Mucosa of stomach (tissue), 1 donor: Measurements from ENCODE around the gene CYP2D6.
A peak's percentile ranks its signal among the peaks of the same experiment; 100 is the strongest.

ENCODE experiments used
- H3K27me3 ChIP-seq: one replicate; pipeline ENCODE4 v1.7.0; 2013; ENCODE audit warnings: mild to moderate bottlenecking, low read length; ENCODE audit not compliant: control insufficient read depth, insufficient read depth
- H3K36me3 ChIP-seq: one replicate; pipeline ENCODE4 v1.7.0; 2013; ENCODE audit warnings: low read length; ENCODE audit not compliant: control insufficient read depth, insufficient read depth
- H3K4me1 ChIP-seq: one replicate; pipeline ENCODE4 v1.7.0; 2013; ENCODE audit warnings: mild to moderate bottlenecking, low read length; ENCODE audit not compliant: control insufficient read depth, insufficient read depth
- H3K4me3 ChIP-seq: one replicate; pipeline ENCODE4 v1.7.0; 2013; ENCODE audit warnings: low read length
- H3K9ac ChIP-seq: one replicate; pipeline ENCODE4 v1.7.0; 2013; ENCODE audit warnings: mild to moderate bottlenecking, low read length, moderate library complexity
- H3K9me3 ChIP-seq: one replicate; pipeline ENCODE4 v1.7.0; 2013; ENCODE audit warnings: mild to moderate bottlenecking, low read length, moderate library complexity; ENCODE audit not compliant: control insufficient read depth
- donor health status: Pancreatic carcinoma.

Gene CYP2D6

GRCh38 chr22:42086051-42086450 is 44.6 kb downstream of the CYP2D6 start:
- peaks cover 10% of the 10 kb centered on the region for H3K4me1 ChIP-seq
- H3K9me3 ChIP-seq: no peaks in the 10 kb centered on the region
- peaks cover 8% of the 10 kb centered on the region for H3K36me3 ChIP-seq
- H3K27me3 ChIP-seq: no peaks in the 10 kb centered on the region
- H3K9ac ChIP-seq: no peak overlapping the region
- H3K4me3 ChIP-seq: no peak overlapping the region

GRCh38 chr22:42084874-42085273 is 45.7 kb downstream of the CYP2D6 start:
- Histone ChIP-seq H3K4me3 (no peak overlapping the region), H3K36me3 (peaks cover 8% of the 10 kb centered on the region), H3K9me3 (no peaks in the 10 kb centered on the region), H3K27me3 (no peaks in the 10 kb centered on the region), H3K9ac (no peak overlapping the region), H3K4me1 (peaks cover 9% of the 10 kb centered on the region)

GRCh38 chr22:42083119-42083518 is 47.5 kb downstream of the CYP2D6 start:
- Histone ChIP-seq H3K36me3 (peaks cover 8% of the 10 kb centered on the region), H3K9me3 (no peaks in the 10 kb centered on the region), H3K27me3 (no peaks in the 10 kb centered on the region), H3K4me3 (no peak overlapping the region), H3K9ac (no peak overlapping the region), H3K4me1 (peaks cover 17% of the 10 kb centered on the region)

GRCh38 chr22:42080287-42080686 is 50.3 kb downstream of the CYP2D6 start:
- Histone ChIP-seq H3K9ac (peak overlapping the region; percentile 92), H3K9me3 (no peaks in the 10 kb centered on the region), H3K36me3 (peaks cover 13% of the 10 kb centered on the region), H3K4me3 (peak overlapping the region; percentile 56), H3K4me1 (peaks cover 32% of the 10 kb centered on the region), H3K27me3 (no peaks in the 10 kb centered on the region)

- Histone ChIP-seq H3K4me3 (peak within 1 kb of the TSS; percentile 56), H3K9ac (peak within 1 kb of the TSS; percentile 92), H3K9me3 (no peaks in the 10 kb centered on the region), H3K4me1 (peaks cover 38% of the 10 kb centered on the region), H3K36me3 (peaks cover 10% of the 10 kb centered on the region), H3K27me3 (no peaks in the 10 kb centered on the region)
Observed at GRCh38 chr22:42079319-42080251, 51.0 kb downstream of the CYP2D6 start, which contains the start of gene SMDT1. TSS of gene SMDT1 (plus strand) at chr22:42079700. CDS start at chr22:42079769, 69 bp downstream.

GRCh38 chr22:42078469-42079318 is 51.9 kb downstream of the CYP2D6 start:
- H3K4me1 ChIP-seq: peaks cover 42% of the 10 kb centered on the region
- H3K36me3 ChIP-seq: peaks cover 9% of the 10 kb centered on the region
- peak overlapping the region; percentile 47 for H3K4me3 ChIP-seq
- H3K27me3 ChIP-seq: no peaks in the 10 kb centered on the region
- H3K9ac ChIP-seq: peak overlapping the region; percentile 92
- H3K9me3 ChIP-seq: no peaks in the 10 kb centered on the region

GRCh38 chr22:42077486-42078125 is 53.0 kb downstream of the CYP2D6 start:
- Histone ChIP-seq H3K9ac (no peak overlapping the region), H3K9me3 (no peaks in the 10 kb centered on the region), H3K4me1 (peaks cover 46% of the 10 kb centered on the region), H3K4me3 (no peak overlapping the region), H3K36me3 (peaks cover 9% of the 10 kb centered on the region), H3K27me3 (no peaks in the 10 kb centered on the region)

- Histone ChIP-seq H3K27me3 (no peaks in the 10 kb centered on the region), H3K4me3 (no peak overlapping the region), H3K4me1 (peaks cover 43% of the 10 kb centered on the region), H3K9me3 (no peaks in the 10 kb centered on the region), H3K36me3 (peaks cover 9% of the 10 kb centered on the region), H3K9ac (no peak overlapping the region)
Observed at GRCh38 chr22:42076764-42077485, 53.7 kb downstream of the CYP2D6 start.
